WERI-Rb-1 (cell line): ENCODE results near the gene YAP1.
A peak's percentile ranks its signal among the peaks of the same experiment; 100 is the strongest.

ENCODE experiments used
- DNase-seq: peaks from one replicate; pipeline ENCODE4 v3.0.0-alpha.2; 2020
- H3K27ac ChIP-seq: fragments of 250-450 bp; sonication (Bioruptor Pico); 2 replicates; pipeline ENCODE4 v1.5.1; 2020; ENCODE audit warnings: mild to moderate bottlenecking, moderate library complexity
- H3K27me3 ChIP-seq: fragments of 250-450 bp; sonication (Bioruptor Pico); 2 replicates; pipeline ENCODE4 v1.5.1; 2021; ENCODE audit warnings: mild to moderate bottlenecking, low read depth, moderate library complexity; ENCODE audit not compliant: insufficient read depth, severe bottlenecking
- H3K36me3 ChIP-seq: fragments of 250-450 bp; sonication (Bioruptor Pico); 2 replicates; pipeline ENCODE4 v1.5.1; 2020; ENCODE audit warnings: mild to moderate bottlenecking, moderate library complexity
- H3K4me3 ChIP-seq: 2 replicates; pipeline ENCODE4 v1.5.1; 2011; ENCODE audit warnings: low read depth, mild to moderate bottlenecking, control low read depth, low read length
- H3K9me3 ChIP-seq: fragments of 250-450 bp; sonication (Bioruptor Pico); 2 replicates; pipeline ENCODE4 v1.5.1; 2021; ENCODE audit warnings: mild to moderate bottlenecking, moderate library complexity; ENCODE audit not compliant: severe bottlenecking
- CTCF ChIP-seq: IDR thresholded peaks from 2 replicates; pipeline ENCODE4 v1.5.1; 2011; ENCODE audit warnings: low read depth, mild to moderate bottlenecking, control low read depth, inconsistent platforms, low read length

YAP1 gene

GRCh38 chr11:102109896-102110760 lies at the start of gene YAP1:
Gene YAP1, plus strand, starts transcription at chr11:102110447. Its CDS starts 402 bp downstream, at chr11:102110849.
- Histone ChIP-seq H3K27ac (no peak within 1 kb of the TSS), H3K4me3 (peak within 1 kb of the TSS; percentile 55), H3K36me3 (no peaks in the 10 kb centered on the region), H3K27me3 (peaks cover 15% of the 10 kb centered on the region), H3K9me3 (no peaks in the 10 kb centered on the region)
- peak; percentile 73 for DNase-seq
- no peak for TF ChIP-seq CTCF

- H3K4me3 ChIP-seq: no peak overlapping the region
- no peaks in the 10 kb centered on the region for H3K36me3 ChIP-seq
- TF ChIP-seq CTCF: no peak
- H3K9me3 ChIP-seq: no peaks in the 10 kb centered on the region
- DNase-seq: no peak
- H3K27me3 ChIP-seq: no peaks in the 10 kb centered on the region
- H3K27ac ChIP-seq: no peak overlapping the region
Observed at GRCh38 chr11:102061276-102061675, 49.0 kb upstream of the YAP1 start.

GRCh38 chr11:102062106-102062505 lies 48.1 kb upstream of the YAP1 start:
- Histone ChIP-seq H3K27ac (no peak overlapping the region), H3K4me3 (no peak overlapping the region), H3K27me3 (no peaks in the 10 kb centered on the region), H3K36me3 (no peaks in the 10 kb centered on the region), H3K9me3 (no peaks in the 10 kb centered on the region)
- no peak for DNase-seq
- no peak for TF ChIP-seq CTCF

GRCh38 chr11:102064316-102064715 lies 45.9 kb upstream of the YAP1 start:
- TF ChIP-seq CTCF: no peak
- H3K27me3 ChIP-seq: no peaks in the 10 kb centered on the region
- H3K9me3 ChIP-seq: no peaks in the 10 kb centered on the region
- H3K4me3 ChIP-seq: no peak overlapping the region
- no peak for DNase-seq
- no peaks in the 10 kb centered on the region for H3K36me3 ChIP-seq
- H3K27ac ChIP-seq: no peak overlapping the region

- H3K4me3 ChIP-seq: no peak overlapping the region
- DNase-seq: no peak
- H3K9me3 ChIP-seq: peaks cover 7% of the 10 kb centered on the region
- H3K36me3 ChIP-seq: no peaks in the 10 kb centered on the region
- no peak for TF ChIP-seq CTCF
- no peak overlapping the region for H3K27ac ChIP-seq
- no peaks in the 10 kb centered on the region for H3K27me3 ChIP-seq
Observed at GRCh38 chr11:102070766-102071165, 39.5 kb upstream of the YAP1 start.
